ENCODE measurements around the gene PGS1. TPM values are rescaled to one million over a fixed set of nuclear protein-coding genes. Genes with fewer than 3 reads are reported as not detected.

PGS1 gene
- total RNA-seq, 1 donor from 2014 or later, result 50.2 TPM

- Mint-ChIP-seq H3K4me1 (ENCODE audit: low read depth, unreplicated experiment) (peaks cover 24% of the 10 kb centered on the region), H3K9me3 (ENCODE audit: unreplicated experiment) (peaks cover 2% of the 10 kb centered on the region)
Measured at GRCh38 chr17:78432226-78433012, 54.0 kb downstream of the PGS1 start.

GRCh38 chr17:78433013-78433727 lies 54.7 kb downstream of the PGS1 start:
- H3K4me1 Mint-ChIP-seq (ENCODE audit: low read depth, unreplicated experiment), result peaks cover 23% of the 10 kb centered on the region
- H3K27ac Mint-ChIP-seq (ENCODE audit: unreplicated experiment), result no peak overlapping the region
- peaks cover 2% of the 10 kb centered on the region for H3K9me3 Mint-ChIP-seq (ENCODE audit: unreplicated experiment)
- DNase-seq, result no peak
- H3K4me3 Mint-ChIP-seq (ENCODE audit: unreplicated experiment), result no peak overlapping the region
- no peaks in the 10 kb centered on the region for H3K36me3 Mint-ChIP-seq (ENCODE audit: unreplicated experiment)
- no peak for TF ChIP-seq CTCF (IDR thresholded peaks at IDR 0.05; ENCODE audit: partially characterized antibody, unreplicated experiment)
- H3K27me3 Mint-ChIP-seq (ENCODE audit: unreplicated experiment), result peaks cover 15% of the 10 kb centered on the region

More at GRCh38 chr17:78432226-78433012, 54.0 kb downstream of the PGS1 start:
- Mint-ChIP-seq H3K36me3 (ENCODE audit: unreplicated experiment) (no peaks in the 10 kb centered on the region), H3K27me3 (ENCODE audit: unreplicated experiment) (peaks cover 14% of the 10 kb centered on the region), H3K27ac (ENCODE audit: unreplicated experiment) (no peak overlapping the region), H3K4me3 (ENCODE audit: unreplicated experiment) (no peak overlapping the region)
- no peak for TF ChIP-seq CTCF (IDR thresholded peaks at IDR 0.05; ENCODE audit: partially characterized antibody, unreplicated experiment)
- DNase-seq, result no peak

GRCh38 chr17:78433780-78434335 lies 55.4 kb downstream of the PGS1 start:
- Mint-ChIP-seq H3K9me3 (ENCODE audit: unreplicated experiment) (peaks cover 4% of the 10 kb centered on the region), H3K4me3 (ENCODE audit: unreplicated experiment) (no peak overlapping the region), H3K27me3 (ENCODE audit: unreplicated experiment) (peaks cover 15% of the 10 kb centered on the region), H3K27ac (ENCODE audit: unreplicated experiment) (no peak overlapping the region), H3K36me3 (ENCODE audit: unreplicated experiment) (no peaks in the 10 kb centered on the region), H3K4me1 (ENCODE audit: low read depth, unreplicated experiment) (peaks cover 20% of the 10 kb centered on the region)
- DNase-seq, result no peak
- TF ChIP-seq CTCF (IDR thresholded peaks at IDR 0.05; ENCODE audit: partially characterized antibody, unreplicated experiment), result no peak

GRCh38 chr17:78434455-78435329 lies 56.2 kb downstream of the PGS1 start:
- TF ChIP-seq CTCF (IDR thresholded peaks at IDR 0.05; ENCODE audit: partially characterized antibody, unreplicated experiment), result no peak
- DNase-seq, result no peak
- no peak overlapping the region for H3K27ac Mint-ChIP-seq (ENCODE audit: unreplicated experiment)
- no peak overlapping the region for H3K4me3 Mint-ChIP-seq (ENCODE audit: unreplicated experiment)
- peaks cover 20% of the 10 kb centered on the region for H3K4me1 Mint-ChIP-seq (ENCODE audit: low read depth, unreplicated experiment)
- H3K9me3 Mint-ChIP-seq (ENCODE audit: unreplicated experiment), result peaks cover 4% of the 10 kb centered on the region
- no peaks in the 10 kb centered on the region for H3K36me3 Mint-ChIP-seq (ENCODE audit: unreplicated experiment)
- peaks cover 12% of the 10 kb centered on the region for H3K27me3 Mint-ChIP-seq (ENCODE audit: unreplicated experiment)

Measured in glutamatergic neuron (in vitro differentiated cells).